Fibroblast of skin of right quadriceps (primary cell): ENCODE measurements around the gene FMN2.
"Not testable (repeated sequence)": the region's sequence is repeated elsewhere in the genome, so short reads cannot be mapped to it uniquely, and the experiment has no call there.

Source experiments
- DNase-seq: peaks from one replicate; pipeline ENCODE4 v3.0.0-alpha.2; 2013

The FMN2 gene

GRCh38 chr1:240264494-240264893 lies 172.8 kb downstream of the FMN2 start:
- not testable (repeated sequence) for DNase-seq

DNA sequence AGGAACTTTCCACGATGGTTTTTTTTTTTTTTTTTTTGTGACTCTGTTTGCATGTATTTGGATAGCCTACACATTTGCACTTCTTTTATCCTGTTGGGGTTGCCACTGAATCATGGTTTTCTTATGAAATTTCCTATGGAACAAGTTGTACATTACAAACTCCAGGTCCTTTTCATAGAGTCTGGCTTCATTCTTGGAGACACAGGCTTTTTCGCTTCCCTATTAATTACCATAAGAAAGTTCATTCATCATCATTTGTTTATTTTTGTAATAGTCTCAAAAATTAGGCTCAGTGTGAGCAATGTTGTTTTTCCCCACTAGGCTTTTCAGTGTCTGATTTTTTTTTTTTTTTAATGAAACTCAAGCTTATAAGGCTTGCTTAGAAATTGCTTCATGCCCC lies 179.4 kb downstream of the FMN2 start:
- no peak for DNase-seq

- DNase-seq, result no peak
These were observed 182.9 kb downstream of the FMN2 start for GRCh38 chr1:240274569-240274968.

DNA sequence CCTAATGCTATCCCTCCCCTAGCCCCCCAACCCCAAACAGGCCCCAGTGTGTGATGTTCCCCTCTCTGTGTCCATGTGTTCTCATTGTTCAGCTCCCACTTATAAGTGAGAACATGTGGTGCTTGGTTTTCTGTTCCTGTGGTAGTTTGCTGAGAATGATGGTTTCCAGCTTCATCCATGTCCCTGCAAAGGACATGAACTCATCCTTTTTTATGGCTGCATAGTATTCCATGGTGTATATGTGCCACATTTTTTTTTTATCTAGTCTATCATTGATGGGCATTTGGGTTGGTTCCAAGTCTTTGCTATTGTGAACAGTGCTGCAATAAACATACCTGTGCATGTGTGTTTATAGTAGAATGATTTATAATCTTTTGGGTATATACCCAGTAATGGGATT lies 183.5 kb downstream of the FMN2 start:
- not testable (repeated sequence) for DNase-seq

- DNase-seq, result no peak
These were observed 186.4 kb downstream of the FMN2 start for GRCh38 chr1:240278082-240278481.

DNA sequence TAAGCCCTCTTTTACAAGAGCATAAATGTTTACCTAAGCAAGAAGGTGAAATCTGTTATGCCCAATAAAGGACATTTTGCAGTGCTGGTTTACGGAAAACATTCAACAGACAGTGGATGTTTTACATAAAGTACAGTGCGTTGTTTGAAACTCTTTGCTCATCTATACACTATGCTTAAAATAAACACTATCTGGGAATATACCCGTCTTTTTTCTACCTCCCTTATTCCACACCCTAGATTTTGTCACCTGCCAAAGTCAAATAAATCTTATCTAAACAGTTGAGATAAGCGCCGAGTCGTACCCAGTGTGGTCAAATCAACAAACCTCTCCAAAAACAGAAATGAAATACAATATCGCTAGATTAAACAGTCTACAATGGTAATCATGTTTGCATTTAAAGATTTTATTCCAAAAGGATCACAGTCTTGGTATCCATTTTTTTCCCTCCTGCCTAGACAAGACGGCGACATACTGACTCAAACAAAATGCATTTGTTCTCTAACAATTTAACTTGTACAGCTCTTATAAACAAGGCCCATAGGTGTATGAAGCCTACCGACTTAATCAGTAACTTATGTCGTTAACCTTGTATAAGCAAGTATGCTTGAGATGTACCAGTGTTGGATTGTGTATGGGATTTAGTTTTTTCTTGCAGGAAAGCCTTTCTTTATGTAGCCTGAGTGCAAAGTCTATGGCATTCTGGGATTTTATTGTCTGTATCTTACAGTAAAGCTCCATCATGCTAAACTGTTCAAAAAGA lies 189.1 kb downstream of the FMN2 start:
- no peak for DNase-seq

GRCh38 chr1:240282061-240282830 lies 190.6 kb downstream of the FMN2 start:
- DNase-seq, result peak; percentile 75

- DNase-seq, result peak; percentile 55
These were observed 193.2 kb downstream of the FMN2 start for GRCh38 chr1:240284656-240285414.

DNA sequence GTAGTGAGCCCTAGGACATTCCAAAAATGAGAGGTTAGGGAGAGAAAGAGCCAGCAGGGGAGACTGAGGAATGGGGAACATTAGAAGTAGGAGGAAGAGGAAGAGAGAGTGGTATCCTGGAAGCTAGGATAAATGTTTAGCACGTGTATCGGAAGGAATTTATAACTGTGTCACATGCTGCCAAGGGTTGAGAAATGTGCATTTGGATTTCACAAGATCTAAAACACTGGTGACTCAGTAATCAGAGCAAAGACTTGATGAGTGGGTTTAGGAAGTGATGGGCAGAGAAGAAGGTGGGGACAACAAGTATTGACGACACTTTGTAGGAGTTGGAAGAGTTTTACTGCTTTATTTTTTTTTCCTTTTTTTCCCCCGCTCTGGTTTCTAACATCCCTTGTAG lies 193.9 kb downstream of the FMN2 start:
- peak; percentile 90 for DNase-seq

GRCh38 chr1:240287722-240288121 lies 196.0 kb downstream of the FMN2 start:
- DNase-seq, result no peak

- DNase-seq, result no peak
These were observed 202.0 kb downstream of the FMN2 start for GRCh38 chr1:240293706-240294105.

DNA sequence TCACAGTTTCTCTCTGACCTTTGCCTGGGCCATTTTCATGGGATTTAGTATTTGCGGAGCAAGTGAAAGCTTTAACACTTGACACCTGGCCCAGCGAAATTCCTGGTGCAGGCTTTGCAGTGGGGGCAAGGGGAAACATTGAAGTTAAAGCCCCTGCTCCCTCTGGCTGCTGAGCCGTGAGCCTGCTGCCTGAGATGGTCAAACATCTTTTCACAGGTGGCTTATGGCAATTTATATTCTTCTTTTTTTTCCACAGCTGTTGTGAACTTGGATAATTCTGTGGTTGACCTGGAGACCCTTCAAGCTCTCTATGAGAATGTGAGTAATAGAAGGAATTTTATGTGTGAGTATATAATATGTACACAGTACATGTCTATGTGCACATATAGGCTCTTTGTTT lies 202.9 kb downstream of the FMN2 start:
- no peak for DNase-seq

DNA sequence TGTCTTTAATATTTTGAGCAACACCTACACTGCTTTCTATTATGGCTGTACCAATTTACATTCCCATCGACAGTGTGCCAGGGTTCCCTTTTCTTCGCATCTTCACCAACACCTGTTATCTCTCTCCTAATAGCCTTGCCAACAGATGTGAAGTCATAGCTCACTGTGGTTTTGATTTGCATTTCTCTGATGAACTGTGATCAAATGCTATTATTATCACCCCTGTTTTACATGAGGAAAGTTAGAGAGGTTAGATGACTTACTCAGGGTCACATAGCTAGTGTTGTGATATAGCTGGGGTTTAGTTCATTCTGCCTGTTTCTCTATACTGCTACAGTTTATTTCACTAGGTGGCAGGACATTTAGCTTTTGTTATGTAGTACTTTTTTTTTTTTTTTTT lies 204.1 kb downstream of the FMN2 start:
- DNase-seq, result no peak

DNA sequence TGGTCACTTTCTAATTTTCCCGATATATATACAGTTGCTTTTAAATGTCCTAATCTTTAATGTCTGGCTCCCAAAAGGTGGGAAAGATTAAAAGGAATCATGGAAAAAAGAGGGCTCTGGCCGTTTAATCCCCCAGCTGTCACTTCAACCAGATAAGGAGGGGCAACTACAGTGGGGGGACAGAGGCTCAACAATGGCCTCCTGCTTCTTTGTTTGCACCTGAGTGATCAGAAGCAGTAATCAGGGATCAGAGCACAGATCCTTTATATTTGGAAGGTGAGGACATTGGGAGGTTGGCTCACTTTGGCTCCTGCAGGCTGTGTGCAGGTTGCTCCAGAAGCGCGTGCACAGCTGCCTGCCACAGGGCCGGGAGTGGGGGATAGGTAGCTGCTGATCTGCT lies 212.8 kb downstream of the FMN2 start:
- DNase-seq, result no peak

DNA sequence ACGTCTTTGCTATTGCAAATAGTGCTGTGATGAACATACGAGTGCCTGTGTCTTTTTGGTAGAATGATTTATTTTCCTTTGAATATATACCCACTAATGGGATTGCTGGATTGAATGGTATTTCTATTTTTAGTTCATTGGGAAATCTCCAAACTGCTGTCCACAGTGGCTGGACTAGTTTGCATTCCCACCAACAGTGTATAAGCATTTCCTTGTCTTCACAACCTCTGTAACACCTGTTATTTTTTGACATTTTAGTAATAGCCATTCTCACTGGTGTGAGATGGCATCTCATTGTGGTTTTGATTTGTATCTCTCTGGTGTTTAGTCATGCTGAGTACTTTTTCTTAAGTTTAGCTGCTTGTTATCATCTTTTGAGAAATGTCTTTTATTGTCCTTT lies 215.0 kb downstream of the FMN2 start:
- peak; percentile 77 for DNase-seq

GRCh38 chr1:240308096-240308495 lies 216.4 kb downstream of the FMN2 start:
- DNase-seq, result no peak

DNA sequence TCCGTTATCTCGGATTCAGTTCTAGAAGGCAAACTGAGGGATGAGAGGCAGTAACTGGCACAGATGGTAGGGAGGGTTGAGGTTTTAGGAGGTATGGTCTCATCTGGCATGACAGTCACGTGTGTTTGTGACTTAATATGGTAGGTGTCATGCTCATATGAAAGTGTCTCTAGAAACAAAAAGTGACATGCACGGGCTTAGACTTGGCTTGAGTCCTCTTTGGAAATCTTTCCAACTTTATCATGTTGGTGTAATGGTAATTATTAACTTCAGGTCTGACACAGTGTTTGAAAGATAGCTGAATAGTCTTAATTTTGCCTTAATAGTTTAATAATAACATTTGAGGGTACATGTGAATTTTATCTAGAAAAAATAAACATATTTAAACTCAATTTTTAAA lies 218.1 kb downstream of the FMN2 start:
- DNase-seq, result no peak

- DNase-seq, result peak; percentile 94
These were observed 218.7 kb downstream of the FMN2 start for GRCh38 chr1:240310226-240310925.

GRCh38 chr1:240312872-240313271 lies 221.2 kb downstream of the FMN2 start:
- DNase-seq, result peak; percentile 93

DNA sequence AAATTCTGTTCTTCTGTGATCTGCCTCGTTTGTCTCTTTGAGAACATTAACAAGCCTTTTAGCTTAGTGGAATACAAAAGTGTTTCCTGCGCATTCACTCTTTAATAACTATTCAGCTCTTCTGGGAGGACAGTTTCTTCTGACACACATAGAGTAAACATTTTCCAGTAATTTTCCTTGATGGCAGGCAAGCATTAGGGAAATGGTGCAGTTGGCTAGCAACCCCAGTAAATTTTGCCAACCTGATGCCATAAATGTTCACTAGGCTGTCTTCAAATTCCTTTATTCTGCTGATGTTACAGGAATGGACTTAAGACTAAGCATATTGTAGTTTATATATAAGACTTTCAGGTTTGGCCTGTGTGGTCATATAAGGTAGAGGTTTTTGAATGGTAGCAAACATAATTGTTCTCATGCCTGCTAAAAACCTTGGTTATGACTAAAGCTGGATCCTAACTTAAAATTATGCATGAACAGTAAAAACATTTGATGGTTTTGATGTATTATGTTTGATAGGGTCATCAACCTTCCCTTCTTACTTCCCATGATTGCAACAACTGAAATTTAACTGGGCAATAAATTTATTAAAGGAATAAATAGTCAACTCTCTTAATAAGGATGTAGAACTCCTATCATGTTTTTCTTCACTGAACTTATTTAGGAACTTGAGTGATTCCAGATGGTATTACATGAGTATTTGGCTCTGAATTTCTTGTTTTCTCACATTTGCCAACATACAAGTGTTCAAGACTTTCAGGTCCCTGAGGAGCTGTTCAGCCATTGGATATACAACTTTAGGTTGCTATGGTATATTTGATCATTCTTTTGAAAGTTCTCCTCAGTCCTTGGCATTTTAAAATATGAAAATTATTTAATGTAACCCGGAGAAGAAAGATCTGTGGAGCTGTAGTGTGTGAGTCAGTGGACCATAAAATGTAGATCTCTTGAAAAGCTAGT lies 223.4 kb downstream of the FMN2 start:
- DNase-seq, result peak; percentile 87

DNA sequence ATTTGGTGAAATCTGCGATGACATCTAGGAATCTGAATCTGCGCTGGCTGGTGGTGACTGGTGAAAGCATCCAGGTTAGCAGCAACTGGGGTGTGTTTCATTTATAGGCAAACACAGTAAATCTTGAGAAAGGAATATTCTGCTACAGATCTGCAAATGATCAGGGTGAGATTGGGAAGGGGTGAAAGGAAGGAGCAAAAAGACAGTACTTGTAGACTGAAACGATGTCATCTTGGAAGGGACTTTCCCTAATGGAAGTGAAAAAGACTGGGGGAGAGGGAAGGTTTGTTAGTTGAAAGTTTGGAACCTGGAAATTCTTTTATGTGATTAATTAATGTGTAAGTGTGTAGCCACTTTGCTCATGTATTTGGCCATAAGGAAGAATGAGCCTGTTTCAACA lies 228.3 kb downstream of the FMN2 start:
- no peak for DNase-seq

DNA sequence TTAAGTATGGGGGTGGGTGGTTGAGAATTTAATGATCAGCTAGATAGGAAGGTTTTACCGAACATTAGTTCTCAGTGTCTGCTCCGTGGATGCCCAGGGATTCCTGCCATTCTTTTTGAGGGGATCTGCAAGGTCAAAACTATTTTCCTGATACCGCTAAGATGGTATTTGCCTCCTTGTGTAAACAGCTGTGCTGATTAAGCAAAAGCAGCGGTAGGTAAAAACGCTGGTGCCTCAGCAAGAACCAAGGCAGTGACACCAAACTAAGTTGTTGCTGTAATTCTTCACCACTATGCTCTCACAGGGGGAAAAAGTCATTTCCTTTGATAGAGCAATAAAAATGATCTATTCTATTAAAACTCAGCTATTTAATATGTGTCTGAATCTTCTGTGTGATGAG lies 229.0 kb downstream of the FMN2 start:
- no peak for DNase-seq
